ENCODE measurements around the gene MCM3.
A peak's percentile ranks its signal among the peaks of the same experiment; 100 is the strongest.

Gene MCM3

GRCh38 chr6:52284460-52285176 is at the start of gene MCM3:
MCM3 (minus strand) TSS chr6:52284742; CDS start chr6:52284674, 68 bp downstream.
- peak; percentile 98 for ATAC-seq

- peak in 1 of 2 donors; percentile 55 for ATAC-seq
Observed at GRCh38 chr6:52333840-52334200, 49.3 kb upstream of the MCM3 start.

DNA sequence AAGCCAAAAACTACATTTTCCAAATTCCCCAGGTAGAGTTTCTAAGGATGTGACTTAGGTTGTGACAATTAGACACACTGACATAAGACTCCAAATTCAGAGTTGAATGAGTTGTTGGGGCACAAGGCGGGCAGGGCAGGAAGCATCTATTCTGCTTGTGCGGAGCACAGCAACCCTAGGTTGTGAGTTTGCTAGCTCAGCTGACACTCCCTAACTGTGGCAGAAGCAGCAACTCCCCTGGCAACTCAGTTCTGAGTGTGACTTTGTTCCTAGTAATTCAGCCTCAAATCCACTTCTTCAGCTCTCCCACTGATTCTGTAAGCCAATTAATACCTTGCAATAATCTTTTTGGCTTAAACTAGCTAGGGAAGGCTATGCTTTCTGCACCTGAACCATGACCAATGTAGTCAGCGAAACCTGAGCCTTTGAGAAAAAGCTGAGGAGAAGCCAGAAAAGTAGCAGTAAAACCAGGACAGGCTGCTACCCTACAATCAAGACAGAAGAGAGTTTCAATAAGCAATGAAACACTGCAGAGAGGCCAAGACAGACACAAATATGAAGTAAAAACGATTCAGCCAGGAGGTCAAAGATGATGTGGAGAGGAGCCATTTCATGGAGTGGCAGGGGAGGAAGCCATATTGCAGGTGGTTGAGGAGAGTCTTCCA is 47.4 kb upstream of the MCM3 start:
- ATAC-seq, result no peak

DNA sequence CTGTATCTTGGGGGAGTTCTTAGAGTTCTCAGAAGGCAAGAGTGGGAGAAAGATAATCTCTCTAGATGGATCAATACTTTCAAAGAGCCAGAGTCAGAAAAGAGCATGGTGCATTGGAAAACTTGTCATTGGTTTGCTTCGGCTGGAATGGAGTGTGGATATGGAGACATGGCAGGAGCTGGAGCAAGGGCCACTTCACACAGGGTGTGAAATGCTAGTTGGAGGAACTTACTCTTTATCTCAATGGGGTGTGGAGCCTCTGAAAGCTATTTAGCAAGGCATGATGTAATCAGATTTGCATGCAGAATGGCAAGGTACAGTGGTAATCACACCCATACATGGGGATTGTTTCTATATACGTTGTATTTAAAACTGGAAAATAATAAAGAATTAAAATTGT is 45.9 kb upstream of the MCM3 start:
- ATAC-seq, result no peak

DNA sequence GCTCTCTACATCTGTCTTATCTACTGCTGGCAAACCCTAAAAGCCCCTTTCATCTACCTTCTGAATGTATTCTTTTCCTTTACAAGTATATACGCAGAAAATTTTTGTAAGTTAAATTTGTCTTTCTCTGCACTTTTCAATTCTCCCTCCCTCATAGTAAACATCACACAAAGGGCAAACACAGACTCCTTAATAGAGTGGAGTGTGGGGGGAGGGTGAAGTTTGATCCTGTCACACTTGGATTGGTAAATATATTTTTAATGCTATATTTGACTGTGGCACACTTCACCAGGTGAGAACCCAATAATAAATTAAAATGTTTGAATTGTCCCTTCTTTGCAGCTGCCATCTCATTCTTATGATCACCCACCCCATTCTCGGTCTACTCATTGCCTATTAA is 44.2 kb upstream of the MCM3 start:
- no peak for ATAC-seq

GRCh38 chr6:52328303-52328662 is 43.7 kb upstream of the MCM3 start:
- ATAC-seq, result no peak

GRCh38 chr6:52326540-52327364 is 42.2 kb upstream of the MCM3 start:
- no peak for ATAC-seq

- no peak for ATAC-seq
Observed at GRCh38 chr6:52325695-52326471, 41.3 kb upstream of the MCM3 start.

GRCh38 chr6:52324189-52324588 is 39.6 kb upstream of the MCM3 start:
- ATAC-seq, result no peak

DNA sequence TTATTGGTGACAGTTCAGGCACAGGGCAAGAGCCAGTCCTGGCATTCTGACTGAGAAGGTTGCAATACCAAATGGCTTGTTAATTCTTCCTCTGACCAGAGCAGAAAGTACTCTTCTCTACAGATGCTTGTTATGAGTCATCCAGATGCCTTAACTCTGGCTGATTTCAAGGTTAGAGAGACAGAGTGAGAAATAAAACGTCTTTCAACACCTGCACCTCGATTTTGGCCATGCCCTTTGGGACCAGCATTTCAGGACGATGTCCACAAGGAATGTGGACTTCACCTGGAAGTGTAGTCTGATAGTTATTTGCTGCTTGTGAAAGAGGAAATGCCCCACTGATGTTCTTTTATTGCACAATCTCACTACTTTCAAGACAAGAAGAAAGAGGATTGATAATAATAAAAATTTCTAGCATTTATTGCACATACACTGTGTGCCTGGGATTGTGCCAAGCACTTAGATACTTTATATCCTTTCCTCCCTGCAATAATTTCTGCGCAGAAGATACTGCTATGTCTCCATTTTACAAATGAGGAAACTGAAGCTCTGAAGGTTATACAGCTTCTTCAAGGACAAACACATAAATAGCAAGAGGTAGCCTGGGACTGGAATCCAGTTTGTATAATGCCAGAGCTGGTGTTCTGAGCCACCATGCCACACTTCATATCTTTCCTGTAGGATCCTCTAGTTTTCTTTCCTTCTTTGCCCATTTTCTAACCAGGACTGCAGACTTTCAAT is 33.5 kb upstream of the MCM3 start:
- ATAC-seq, result peak in 1 of 2 donors; percentile 72

GRCh38 chr6:52317211-52317610 is 32.7 kb upstream of the MCM3 start:
- ATAC-seq, result no peak

DNA sequence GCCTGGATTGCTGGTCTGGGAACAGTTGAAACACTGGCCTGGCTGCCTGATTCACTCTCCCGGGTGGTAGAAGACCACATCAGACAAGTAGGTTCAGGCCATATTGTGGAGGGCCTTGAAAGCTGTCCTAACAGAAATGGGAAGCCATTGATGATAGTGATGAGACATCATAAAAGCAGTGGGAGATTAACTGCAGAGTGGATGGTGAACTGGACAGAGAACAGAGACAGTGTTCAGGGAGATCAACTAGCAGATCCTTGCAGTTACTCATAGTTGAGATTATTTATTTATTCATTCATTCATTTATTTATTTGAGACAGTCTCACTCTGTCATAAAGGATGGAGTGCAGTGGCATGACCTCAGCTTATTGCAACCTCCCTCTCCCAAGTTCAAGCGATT is 30.2 kb upstream of the MCM3 start:
- no peak for ATAC-seq

DNA sequence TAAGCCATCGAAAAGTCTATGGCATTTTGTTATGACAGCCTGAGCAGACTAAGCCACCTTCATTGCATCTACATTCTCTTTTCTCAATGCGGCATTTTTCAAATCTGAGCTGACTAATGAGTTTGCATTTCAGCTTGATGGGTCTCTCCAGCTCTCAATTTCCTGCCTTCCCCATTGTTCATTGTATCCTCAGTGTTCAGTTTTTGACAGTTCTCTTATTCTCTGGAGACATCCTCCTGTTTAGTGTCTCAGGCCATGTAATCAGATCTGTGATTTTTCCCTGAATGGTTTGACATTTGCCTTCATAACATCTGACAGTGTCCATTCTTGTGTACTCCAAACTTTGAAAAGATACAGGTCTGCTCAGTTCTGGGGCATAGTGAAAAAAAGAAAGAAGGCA is 27.9 kb upstream of the MCM3 start:
- no peak for ATAC-seq

DNA sequence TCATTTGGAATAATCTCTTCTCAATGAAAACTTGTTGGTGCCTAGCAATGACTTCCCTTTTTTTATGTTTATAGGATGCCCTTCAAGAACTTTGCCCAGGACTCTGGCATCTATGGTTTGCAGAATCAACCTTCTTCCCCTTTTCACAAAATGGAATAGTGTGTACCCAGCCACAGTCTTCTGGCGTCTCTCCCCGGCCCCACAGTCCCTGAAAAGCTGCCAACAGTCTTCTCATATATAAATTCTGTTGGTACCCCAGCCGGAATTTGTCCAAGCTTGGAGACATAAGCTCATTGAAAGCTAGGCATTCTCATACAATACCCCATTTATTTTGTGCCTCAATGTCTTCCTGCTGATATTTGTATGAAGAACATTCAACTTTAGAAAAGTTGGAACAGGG is 26.4 kb upstream of the MCM3 start:
- no peak for ATAC-seq

GRCh38 chr6:52307900-52308372 is 23.4 kb upstream of the MCM3 start:
- ATAC-seq, result no peak

DNA sequence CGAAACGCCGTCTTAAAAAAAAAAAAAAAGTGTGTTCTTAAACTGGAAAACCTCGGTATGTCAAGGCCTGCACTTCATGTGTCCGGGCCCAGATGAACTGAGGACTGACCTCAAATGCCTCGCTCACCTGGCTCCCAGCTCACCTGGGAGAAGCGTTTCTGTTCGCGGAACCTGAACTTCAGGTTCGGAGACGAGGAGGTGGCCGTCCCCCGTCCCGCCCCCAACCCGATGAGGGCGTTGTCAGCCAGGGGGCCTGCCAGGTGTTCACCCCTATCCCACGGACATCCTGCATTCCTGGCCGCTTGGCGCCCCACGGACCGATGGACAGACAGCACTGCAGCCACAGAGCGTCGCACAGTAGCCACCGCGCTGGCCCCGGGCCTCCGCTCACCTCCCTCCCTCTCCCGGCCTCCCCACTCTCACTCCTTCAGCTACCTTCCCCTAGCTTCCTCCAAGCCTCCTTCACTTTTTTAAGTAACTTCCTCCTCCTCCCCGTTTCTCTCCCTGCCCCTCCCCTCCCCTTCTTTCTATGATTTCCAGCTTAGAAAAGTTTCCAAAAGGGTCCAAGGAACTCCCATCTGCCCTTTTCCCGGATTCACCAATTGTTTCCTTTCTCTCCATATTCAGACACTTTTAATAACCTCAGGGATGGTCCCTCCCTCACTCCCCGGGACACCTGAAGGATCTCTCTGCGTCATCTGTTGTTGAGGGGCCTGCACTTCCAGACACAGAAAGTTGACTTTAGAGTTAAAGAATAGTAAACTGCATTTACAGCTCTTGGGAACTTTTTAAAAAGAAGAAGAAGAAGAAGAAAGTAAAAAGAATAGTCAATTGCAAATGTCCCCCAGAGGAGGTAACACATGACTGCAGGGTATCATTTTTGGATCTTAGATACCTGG is 22.7 kb upstream of the MCM3 start:
- no peak for ATAC-seq

- ATAC-seq, result peak; percentile 37 to 44
Observed at GRCh38 chr6:52305948-52306767, 21.6 kb upstream of the MCM3 start.

DNA sequence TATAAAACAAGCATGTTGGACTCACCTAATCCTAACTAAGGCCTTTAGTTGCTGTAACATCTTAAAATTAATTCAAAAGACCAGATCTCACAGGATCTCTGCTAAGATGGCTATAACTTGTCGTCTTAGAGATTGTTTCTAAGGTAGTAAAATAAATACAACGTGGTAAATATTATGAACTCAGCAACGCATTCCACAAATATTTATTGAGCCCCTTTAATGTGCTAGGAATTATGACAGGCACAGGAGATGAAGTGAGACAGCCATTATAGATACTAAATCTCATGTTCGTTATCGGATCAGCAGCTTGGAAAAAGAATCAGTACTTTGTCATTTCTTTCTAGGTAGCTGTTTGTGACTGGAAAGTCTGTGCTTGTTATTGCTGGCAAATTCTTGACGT is 20.9 kb upstream of the MCM3 start:
- ATAC-seq, result no peak

DNA sequence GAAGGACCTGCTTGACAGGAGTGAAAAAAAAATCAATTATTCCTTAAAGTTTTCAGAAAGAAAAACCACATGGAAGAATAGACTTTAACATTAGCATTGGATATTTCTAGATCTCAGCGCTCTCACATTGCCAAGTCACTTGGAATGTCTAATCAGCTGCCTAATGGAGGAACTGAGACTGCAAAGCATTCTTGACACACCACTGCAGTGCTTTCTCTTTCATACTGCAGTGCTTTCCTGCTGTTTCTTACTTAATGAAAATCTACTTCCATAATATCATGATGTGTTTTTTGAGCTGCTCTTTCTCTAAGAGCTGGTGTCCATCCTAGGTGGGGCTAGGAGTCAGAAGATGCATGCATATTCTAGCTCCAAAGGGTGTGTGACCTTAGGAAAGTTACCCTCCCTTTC is 20.4 kb upstream of the MCM3 start:
- peak; percentile 45 to 53 for ATAC-seq

- ATAC-seq, result no peak
Observed at GRCh38 chr6:52303178-52303577, 18.6 kb upstream of the MCM3 start.

Measured in activated CD4-positive, CD25-positive, alpha-beta regulatory T cell treated with anti-CD3 and anti-CD28 coated beads, Interleukin-2, amount 50 U/mL, for 24 hours (primary cell).